GM15510 (cell line): ENCODE data around the gene TBC1D2B.

Experiments
- POLR2A ChIP-seq: IDR thresholded peaks from 3 replicates; pipeline ENCODE4 v1.6.1; 2011; ENCODE audit warnings: borderline replicate concordance; ENCODE audit not compliant: insufficient read length; ENCODE audit errors: extremely low read depth

The TBC1D2B gene

GRCh38 chr15:78020007-78020406, 57.5 kb downstream of the TBC1D2B start:
- no peak for TF ChIP-seq POLR2A

DNA sequence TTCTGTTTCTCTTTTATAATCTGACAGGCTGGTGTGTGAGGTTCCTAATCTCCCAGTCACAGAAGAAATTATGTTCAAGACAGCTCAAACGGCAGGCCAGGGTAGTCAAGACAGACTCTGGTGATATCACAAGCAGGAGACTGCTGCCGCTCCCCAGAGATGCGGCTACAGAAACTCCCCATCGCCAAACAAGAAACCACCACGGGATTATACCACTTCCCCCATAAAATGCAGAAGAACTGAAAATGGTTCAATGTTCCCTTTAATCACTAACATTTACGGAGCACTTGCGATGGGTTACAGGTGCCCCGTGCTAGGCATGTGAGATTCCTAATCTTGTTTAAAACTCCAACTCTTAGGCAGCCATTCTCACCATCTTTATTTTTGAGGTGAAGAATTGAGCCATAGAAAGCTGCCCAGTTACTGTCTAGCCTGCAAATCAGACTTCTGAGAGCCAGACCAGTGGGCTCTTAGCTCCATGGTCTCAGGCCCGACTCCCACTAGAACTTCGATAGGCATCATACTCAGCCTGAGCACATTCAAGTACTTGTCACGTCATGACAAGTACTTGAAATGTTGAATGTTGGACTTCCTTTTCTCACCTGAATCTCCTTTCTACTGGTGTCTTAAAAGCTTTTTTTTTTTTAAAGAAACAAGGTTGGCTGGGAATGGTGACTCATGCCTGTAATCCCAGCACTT, 58.4 kb downstream of the TBC1D2B start:
- no peak for TF ChIP-seq POLR2A

DNA sequence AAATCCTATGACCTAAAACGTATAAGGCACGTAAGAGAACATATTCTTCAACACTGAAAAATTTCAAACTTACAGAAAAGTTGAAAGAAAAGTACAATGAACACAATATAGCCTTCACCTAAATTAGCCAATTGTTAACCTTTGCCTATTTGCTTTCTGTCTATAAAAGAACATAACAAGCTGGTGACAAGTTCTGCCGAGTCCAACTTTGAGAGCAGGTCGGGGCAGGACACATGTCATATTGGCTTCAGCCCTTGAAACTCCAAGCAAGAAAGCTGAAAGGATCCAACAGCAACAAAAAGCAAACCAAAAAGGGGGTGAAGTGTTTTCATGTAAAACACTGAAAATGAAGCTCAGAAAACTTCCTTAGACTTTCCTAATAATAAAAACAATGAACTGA, 59.1 kb downstream of the TBC1D2B start:
- no peak for TF ChIP-seq POLR2A

- no peak for TF ChIP-seq POLR2A
Measured at GRCh38 chr15:78016860-78017259, 60.7 kb downstream of the TBC1D2B start.

- TF ChIP-seq POLR2A, result no peak
Measured at GRCh38 chr15:78012643-78013077, 64.9 kb downstream of the TBC1D2B start.

DNA sequence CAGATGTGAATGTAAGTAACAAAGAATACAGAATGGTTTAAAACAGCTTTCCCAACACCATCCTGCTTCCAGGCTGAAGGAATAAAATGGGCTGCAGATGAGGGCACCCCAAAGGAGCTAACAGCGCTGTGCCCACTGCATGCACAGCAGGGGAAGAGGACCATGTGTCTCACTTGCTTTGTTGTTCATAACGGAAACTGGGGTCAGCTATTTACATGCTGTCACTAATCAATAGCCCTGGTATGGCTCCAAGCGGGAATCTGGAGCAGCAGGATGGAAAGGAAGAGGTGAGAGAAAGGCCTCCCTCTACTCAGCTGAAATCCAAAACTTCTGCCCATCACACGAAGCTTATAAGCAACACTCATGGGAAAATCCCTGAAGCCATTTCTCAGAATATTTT, 67.4 kb downstream of the TBC1D2B start:
- no peak for TF ChIP-seq POLR2A

DNA sequence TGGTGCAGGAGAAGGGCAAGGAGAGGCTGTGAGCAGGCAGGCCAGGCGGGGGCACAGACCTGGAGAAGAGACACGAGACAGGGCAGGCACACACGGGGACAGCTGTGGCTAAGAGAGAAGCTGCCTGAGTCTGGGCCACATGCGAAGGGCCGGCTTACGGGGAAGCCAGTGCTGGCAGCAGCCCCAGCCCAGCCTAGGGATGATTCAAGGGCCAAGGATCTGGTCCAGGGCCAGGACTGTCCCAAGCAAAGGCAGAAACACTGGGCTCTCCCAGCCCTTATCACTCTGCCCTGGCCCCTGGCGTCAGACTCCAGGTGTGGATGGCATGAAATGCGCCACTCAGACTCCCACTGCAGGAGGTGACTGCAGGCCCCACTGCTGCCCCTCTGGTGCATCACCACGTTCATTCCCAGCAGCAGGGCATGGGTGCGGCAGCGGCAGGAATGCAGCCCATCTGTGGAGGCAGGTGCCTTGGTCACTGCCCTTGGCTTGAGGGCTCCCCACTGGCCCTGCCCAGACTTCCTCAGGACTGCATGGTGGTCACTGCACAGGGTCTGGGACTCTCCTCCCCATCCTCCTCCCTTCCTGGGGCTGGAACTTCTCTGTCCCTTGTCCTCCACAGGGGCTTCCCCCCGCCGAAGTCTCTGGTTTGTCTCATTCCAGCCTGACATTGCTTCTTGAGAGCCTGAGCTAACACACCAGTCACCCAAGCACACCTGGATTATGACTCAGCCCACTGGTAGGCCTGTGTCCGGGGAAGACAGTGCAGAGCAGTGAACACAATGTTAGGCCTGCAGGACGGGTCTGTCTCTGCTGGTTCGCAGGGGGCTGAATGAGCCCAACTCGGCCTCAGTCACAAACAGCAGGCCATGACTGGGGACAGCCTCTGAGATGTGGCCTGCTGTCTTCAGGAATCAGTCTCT, 69.3 kb downstream of the TBC1D2B start:
- TF ChIP-seq POLR2A, result no peak

DNA sequence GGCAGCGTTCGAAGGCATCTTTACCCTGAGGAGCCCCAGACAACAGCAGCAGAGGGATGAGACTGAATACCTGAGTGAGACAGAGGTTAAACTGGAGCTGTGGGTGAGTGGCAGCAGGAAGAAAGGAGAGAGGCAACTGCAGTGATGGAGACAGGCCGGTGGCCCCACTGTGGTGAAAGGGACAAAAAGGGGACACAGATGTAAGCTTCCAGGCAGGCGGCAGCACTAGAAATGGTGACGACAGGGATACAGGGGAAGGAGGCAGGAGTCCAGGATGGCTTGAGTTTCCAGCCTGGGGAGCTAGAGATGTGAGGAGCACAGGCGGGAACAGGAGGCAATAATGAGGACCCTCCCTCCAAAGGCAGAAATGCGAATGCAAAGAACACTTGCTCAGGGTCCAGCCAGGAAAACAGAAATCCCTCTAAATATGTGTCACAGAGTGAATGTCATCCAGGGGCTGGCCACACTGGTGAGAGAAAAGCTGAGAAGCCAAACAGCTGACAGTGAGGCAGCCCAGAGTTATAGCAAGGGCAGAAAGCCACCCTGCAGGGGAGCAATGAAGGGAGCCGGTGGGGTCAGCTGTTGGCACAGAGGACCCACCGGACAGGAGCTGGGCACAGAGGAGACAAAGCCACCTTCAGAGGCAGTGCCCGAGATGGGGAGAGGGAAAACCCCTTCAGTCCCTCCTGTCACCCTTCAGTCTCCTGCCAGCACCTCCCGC, 70.1 kb downstream of the TBC1D2B start:
- TF ChIP-seq POLR2A, result no peak

- no peak for TF ChIP-seq POLR2A
Measured at GRCh38 chr15:78006567-78007205, 70.8 kb downstream of the TBC1D2B start.

DNA sequence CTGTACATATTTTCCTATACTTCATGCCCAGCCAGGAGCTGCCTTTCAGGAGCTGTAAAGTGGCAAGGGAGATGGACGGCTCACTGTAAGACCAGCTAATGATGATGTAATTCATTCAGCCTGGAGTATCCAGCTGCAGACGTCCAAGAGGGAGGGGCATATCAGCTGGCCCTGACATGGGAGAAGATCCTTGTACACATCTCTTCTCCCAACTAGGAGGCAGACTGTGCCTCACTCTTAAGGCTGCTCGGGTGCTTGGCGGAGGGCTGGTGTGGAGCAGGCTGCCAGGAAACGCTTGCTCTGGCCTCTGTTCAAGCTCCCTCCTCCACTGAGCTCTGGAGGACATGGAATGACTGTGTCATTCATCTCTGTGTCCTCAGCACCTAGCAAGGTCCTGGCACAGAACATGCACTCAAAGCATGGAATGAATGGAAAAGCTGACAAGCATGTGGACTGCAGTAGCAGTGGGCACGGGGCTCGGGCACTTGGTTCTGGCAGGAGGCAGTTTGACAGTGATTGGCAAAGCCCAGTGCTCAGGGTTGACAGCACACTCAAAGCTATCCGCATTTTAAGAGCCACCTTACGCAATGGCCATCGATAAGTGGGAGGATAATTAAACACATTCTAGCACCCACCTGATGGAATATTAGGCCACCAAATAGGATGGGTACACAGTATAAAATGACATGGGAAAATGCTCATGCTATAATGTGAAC, 72.4 kb downstream of the TBC1D2B start:
- TF ChIP-seq POLR2A, result no peak

- no peak for TF ChIP-seq POLR2A
Measured at GRCh38 chr15:78004222-78004727, 73.2 kb downstream of the TBC1D2B start.

DNA sequence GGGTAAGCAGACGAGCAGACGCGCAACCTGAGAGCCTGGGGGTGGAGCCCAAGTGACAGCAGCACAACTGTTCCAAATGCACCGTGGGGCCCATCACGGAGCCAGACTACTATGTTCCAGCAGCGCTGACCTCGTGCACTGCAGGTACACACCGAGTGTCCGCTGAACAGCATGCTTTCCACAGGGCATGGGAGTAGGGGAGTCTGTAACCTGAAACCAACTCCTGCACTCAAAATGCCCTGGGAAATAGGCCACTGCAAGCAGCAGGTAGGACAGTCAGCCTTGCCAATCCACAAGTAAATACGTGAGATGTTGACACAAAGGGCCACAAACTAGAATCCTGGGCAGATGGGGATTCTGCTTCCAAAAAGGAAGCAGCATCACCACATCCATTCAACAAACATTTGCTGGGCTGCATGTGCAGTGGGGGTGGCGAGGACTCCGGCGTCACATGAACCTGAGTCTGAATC, 73.9 kb downstream of the TBC1D2B start:
- no peak for TF ChIP-seq POLR2A

DNA sequence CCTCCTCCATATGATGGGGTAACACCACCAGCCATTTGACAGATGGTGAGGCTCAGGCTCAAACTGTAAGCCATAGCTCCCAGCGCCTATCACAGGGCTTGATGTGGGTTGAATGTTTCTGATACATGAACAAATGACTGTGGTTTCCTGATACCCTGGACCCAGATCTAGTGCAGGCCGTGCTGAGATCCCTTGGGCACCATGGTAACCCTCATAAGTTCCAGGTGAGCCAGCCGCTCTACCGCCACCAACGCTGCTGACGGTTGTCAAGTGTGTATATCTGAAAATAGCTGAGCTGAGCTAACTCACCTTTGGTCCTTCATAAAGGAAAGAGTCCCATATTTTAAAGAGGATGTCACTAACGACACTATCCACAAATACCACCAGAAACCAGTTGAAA, 74.5 kb downstream of the TBC1D2B start:
- TF ChIP-seq POLR2A, result no peak

GRCh38 chr15:78001656-78002055, 75.9 kb downstream of the TBC1D2B start:
- no peak for TF ChIP-seq POLR2A
